Prostate gland (tissue), 2 donors: Measurements from ENCODE around the gene PSMD13.

Experiments used
- POLR2A ChIP-seq: fragments of 450-650 bp; IDR thresholded peaks from one replicate; pipeline ENCODE4 v1.6.1; 2016; ENCODE audit warnings: antibody characterized with exemption, mild to moderate bottlenecking
- TF ChIP-seq, protein P1 (sequence below), 4 experiments: fragments of 200-600 bp in 2 of 4; fragments of 450-650 bp in 2 of 4; sonication (generic) in 2 of 4; IDR thresholded peaks; 1 replicate in 3 of 4; 2 replicates in 1 of 4; pipeline ENCODE4 v1.5.1; 2016 to 2019; ENCODE audit warnings: antibody characterized with exemption in 4 of 4, mild to moderate bottlenecking in 2 of 4, moderate library complexity in 2 of 4

DNA sequence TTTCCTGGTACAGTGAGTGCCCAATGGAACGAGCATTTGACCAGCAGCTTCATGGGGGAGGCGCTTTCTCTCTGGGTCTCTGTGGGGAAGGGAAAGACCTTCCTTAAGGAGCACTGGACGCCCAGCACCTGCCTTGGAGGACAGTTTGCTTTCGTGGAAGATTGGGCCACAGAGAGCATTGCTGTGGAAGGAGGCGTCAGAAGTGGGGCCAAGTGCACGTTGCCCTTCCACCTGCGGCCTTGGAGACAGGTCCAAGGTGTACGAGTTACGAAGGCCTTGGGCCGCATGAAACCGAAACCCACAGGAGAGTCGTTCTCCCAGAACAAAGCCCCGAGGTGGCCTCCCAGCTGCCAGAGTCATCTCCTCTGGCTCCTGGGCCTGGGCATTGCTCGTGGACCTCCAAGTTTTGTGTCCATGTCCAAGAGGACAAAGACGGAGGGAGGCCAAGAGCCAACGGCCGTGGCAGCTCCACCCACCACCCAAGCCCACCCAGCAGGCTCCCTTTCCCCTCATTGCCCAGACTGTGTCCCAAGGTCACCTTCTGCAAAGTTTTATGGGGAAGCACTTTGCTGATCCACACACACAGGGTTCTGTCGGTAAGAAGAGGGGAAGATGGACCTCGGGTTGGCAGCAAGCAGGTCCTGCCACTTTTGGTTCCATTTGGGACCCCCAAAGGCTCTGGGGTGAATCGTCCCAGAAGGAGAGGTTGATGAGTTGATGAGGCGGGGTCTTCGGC is 35.6 kb downstream of the PSMD13 start:
- TF ChIP-seq, protein P1, sequence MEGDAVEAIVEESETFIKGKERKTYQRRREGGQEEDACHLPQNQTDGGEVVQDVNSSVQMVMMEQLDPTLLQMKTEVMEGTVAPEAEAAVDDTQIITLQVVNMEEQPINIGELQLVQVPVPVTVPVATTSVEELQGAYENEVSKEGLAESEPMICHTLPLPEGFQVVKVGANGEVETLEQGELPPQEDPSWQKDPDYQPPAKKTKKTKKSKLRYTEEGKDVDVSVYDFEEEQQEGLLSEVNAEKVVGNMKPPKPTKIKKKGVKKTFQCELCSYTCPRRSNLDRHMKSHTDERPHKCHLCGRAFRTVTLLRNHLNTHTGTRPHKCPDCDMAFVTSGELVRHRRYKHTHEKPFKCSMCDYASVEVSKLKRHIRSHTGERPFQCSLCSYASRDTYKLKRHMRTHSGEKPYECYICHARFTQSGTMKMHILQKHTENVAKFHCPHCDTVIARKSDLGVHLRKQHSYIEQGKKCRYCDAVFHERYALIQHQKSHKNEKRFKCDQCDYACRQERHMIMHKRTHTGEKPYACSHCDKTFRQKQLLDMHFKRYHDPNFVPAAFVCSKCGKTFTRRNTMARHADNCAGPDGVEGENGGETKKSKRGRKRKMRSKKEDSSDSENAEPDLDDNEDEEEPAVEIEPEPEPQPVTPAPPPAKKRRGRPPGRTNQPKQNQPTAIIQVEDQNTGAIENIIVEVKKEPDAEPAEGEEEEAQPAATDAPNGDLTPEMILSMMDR (IDR thresholded peaks at IDR 0.05) = no peak
- TF ChIP-seq POLR2A = no peak
